ENCODE measurements around the gene HS3ST4. TPM values are rescaled to one million over a fixed set of nuclear protein-coding genes. Genes with fewer than 3 reads are reported as not detected.

The HS3ST4 gene
- total and polyA plus RNA-seq, 2 donors (not counting 1 experiment from before 2014, with no cell fraction given): not detected

- WGBS (ENCODE audit: insufficient coverage): no CpG with 5 or more reads among the region's 1 CpG
- Histone ChIP-seq H3K36me3 (replicated peaks in 1 of 2; ENCODE audit: control extremely low read depth in 1 of 2, control insufficient read depth in 1 of 2, extremely low read depth in 1 of 2, insufficient read depth in 2 of 2, low read length in 1 of 2) (no peaks in the 10 kb centered on the region), H3K27me3 (replicated peaks in 1 of 4; ENCODE audit: control extremely low read depth in 1 of 4, control insufficient read depth in 3 of 4, insufficient read depth in 4 of 4, low read length in 3 of 4) (peaks cover 0 to 2% (median 0%) of the 10 kb centered on the region in 4 experiments), H3K9ac (ENCODE audit: low read length) (no peak overlapping the region), H3K9me3 (ENCODE audit: control extremely low read depth in 1 of 3, control insufficient read depth in 2 of 3, insufficient read depth in 1 of 3, low read length in 2 of 3) (no peaks in the 10 kb centered on the region), H3K4me1 (ENCODE audit: control insufficient read depth in 2 of 2, insufficient read depth in 2 of 2, low read length in 2 of 2) (no peaks in the 10 kb centered on the region), H2AFZ (ENCODE audit: insufficient read depth, low read depth, low read length, poor library complexity, severe bottlenecking) (no peak overlapping the region), H3K27ac (ENCODE audit: low read length in 2 of 2) (no peak overlapping the region), H3K4me2 (replicated peaks; ENCODE audit: low read depth, low read length, poor library complexity, severe bottlenecking) (no peak overlapping the region), H4K20me1 (ENCODE audit: control insufficient read depth, insufficient read depth, low read length, poor library complexity, severe bottlenecking) (no peaks in the 10 kb centered on the region), H3K4me3 (ENCODE audit: control extremely low read depth in 1 of 5, extremely low read depth in 1 of 5, insufficient read depth in 1 of 5, low read depth in 2 of 5, low read length in 4 of 5) (no peak overlapping the region), H3K79me2 (ENCODE audit: control insufficient read depth, insufficient read depth, low read length) (no peaks in the 10 kb centered on the region)
- H3K4me3 Mint-ChIP-seq: no peak overlapping the region
- intact Hi-C loops (cut with micrococcal nuclease): no loop called here
- H3K27ac Mint-ChIP-seq: no peak overlapping the region
- no peaks in the 10 kb centered on the region for H3K9me3 Mint-ChIP-seq (ENCODE audit: insufficient read depth)
- CTCF ChIA-PET: no interaction called here
- no peak for DNase-seq
- TF ChIP-seq, protein P1, sequence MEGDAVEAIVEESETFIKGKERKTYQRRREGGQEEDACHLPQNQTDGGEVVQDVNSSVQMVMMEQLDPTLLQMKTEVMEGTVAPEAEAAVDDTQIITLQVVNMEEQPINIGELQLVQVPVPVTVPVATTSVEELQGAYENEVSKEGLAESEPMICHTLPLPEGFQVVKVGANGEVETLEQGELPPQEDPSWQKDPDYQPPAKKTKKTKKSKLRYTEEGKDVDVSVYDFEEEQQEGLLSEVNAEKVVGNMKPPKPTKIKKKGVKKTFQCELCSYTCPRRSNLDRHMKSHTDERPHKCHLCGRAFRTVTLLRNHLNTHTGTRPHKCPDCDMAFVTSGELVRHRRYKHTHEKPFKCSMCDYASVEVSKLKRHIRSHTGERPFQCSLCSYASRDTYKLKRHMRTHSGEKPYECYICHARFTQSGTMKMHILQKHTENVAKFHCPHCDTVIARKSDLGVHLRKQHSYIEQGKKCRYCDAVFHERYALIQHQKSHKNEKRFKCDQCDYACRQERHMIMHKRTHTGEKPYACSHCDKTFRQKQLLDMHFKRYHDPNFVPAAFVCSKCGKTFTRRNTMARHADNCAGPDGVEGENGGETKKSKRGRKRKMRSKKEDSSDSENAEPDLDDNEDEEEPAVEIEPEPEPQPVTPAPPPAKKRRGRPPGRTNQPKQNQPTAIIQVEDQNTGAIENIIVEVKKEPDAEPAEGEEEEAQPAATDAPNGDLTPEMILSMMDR (IDR thresholded peaks at IDR 0.05): no peak
- no peak for TF ChIP-seq EZH2 (IDR thresholded peaks at IDR 0.05; ENCODE audit: borderline replicate concordance, insufficient read depth, low read depth, low read length, poor library complexity, severe bottlenecking)
- no peaks in the 10 kb centered on the region for H3K4me1 Mint-ChIP-seq
- POLR2A ChIA-PET: no interaction called here
- H3K27me3 Mint-ChIP-seq: peaks cover 10% of the 10 kb centered on the region
- ATAC-seq (ENCODE audit: low read depth): no peak
These were observed 436.5 kb downstream of the HS3ST4 start for GRCh38 chr16:26128296-26128695.

DNA sequence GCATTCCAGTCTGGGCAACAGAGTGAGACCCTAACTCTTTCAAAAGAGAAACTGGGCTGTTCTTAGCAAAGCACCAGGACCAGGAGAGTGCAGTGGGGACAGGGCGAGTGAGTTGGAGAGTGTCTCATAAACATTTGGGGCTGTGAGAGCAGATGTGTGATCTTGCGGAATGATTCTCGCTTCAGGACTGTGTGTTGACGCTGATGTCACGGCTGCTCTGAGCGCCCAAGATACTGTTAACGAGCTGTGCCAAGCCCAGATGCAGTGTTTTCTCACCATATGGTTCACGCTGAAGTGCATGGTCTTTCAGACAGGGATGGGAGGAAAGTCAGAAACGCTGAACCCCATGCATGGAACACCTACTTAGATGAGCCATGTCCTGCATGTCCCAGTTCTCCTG lies 438.2 kb downstream of the HS3ST4 start:
- ATAC-seq (ENCODE audit: low read depth): no peak
- ChIA-PET POLR2A (no interaction called here), CTCF (no interaction called here)
- no peaks in the 10 kb centered on the region for H3K79me2 ChIP-seq (ENCODE audit: control insufficient read depth, insufficient read depth, low read length)
- no peak overlapping the region for H3K27ac ChIP-seq (ENCODE audit: low read length in 2 of 2)
- H3K4me3 ChIP-seq (ENCODE audit: control extremely low read depth in 1 of 5, extremely low read depth in 1 of 5, insufficient read depth in 1 of 5, low read depth in 2 of 5, low read length in 4 of 5): no peak overlapping the region
- no peak overlapping the region for H2AFZ ChIP-seq (ENCODE audit: insufficient read depth, low read depth, low read length, poor library complexity, severe bottlenecking)
- H3K36me3 ChIP-seq (replicated peaks in 1 of 2; ENCODE audit: control extremely low read depth in 1 of 2, control insufficient read depth in 1 of 2, extremely low read depth in 1 of 2, insufficient read depth in 2 of 2, low read length in 1 of 2): no peaks in the 10 kb centered on the region
- H3K4me3 Mint-ChIP-seq: no peak overlapping the region
- WGBS (ENCODE audit: insufficient coverage): 90% methylated on average over 9 of the region's 9 CpGs
- H3K27me3 Mint-ChIP-seq: peaks cover 10% of the 10 kb centered on the region
- H3K27me3 ChIP-seq (replicated peaks in 1 of 4; ENCODE audit: control extremely low read depth in 1 of 4, control insufficient read depth in 3 of 4, insufficient read depth in 4 of 4, low read length in 3 of 4): peaks cover 0 to 2% (median 0%) of the 10 kb centered on the region in 4 experiments
- no peak for DNase-seq
- H3K27ac Mint-ChIP-seq: no peak overlapping the region
- no peaks in the 10 kb centered on the region for H4K20me1 ChIP-seq (ENCODE audit: control insufficient read depth, insufficient read depth, low read length, poor library complexity, severe bottlenecking)
- no peaks in the 10 kb centered on the region for H3K9me3 Mint-ChIP-seq (ENCODE audit: insufficient read depth)
- H3K9ac ChIP-seq (ENCODE audit: low read length): no peak overlapping the region
- H3K9me3 ChIP-seq (ENCODE audit: control extremely low read depth in 1 of 3, control insufficient read depth in 2 of 3, insufficient read depth in 1 of 3, low read length in 2 of 3): no peaks in the 10 kb centered on the region
- H3K4me1 Mint-ChIP-seq: no peaks in the 10 kb centered on the region
- intact Hi-C loops (cut with micrococcal nuclease): no loop called here
- no peak overlapping the region for H3K4me2 ChIP-seq (replicated peaks; ENCODE audit: low read depth, low read length, poor library complexity, severe bottlenecking)
- TF ChIP-seq, protein P1 (IDR thresholded peaks at IDR 0.05): no peak
- no peak for TF ChIP-seq EZH2 (IDR thresholded peaks at IDR 0.05; ENCODE audit: borderline replicate concordance, insufficient read depth, low read depth, low read length, poor library complexity, severe bottlenecking)
- no peaks in the 10 kb centered on the region for H3K4me1 ChIP-seq (ENCODE audit: control insufficient read depth in 2 of 2, insufficient read depth in 2 of 2, low read length in 2 of 2)

Measured in B cell (primary cell).